HG03039 (cell line): ENCODE results near the gene GABRR2.

Experiments
- ATAC-seq: cut with Tn5 transposase; IDR thresholded peaks from one replicate; pipeline ENCODE4 v1.9.1; 2021; ENCODE audit warnings: mild to moderate bottlenecking, moderate library complexity; ENCODE audit not compliant: unreplicated experiment

GABRR2 gene

GRCh38 chr6:89216411-89216810 lies 98.7 kb downstream of the GABRR2 start:
- no peak for ATAC-seq

- no peak for ATAC-seq
These were observed 99.7 kb downstream of the GABRR2 start for GRCh38 chr6:89215391-89215790.

- no peak for ATAC-seq
These were observed 100.9 kb downstream of the GABRR2 start for GRCh38 chr6:89214197-89214596.

- ATAC-seq: no peak
These were observed 102.6 kb downstream of the GABRR2 start for GRCh38 chr6:89212472-89212871.

- no peak for ATAC-seq
These were observed 105.6 kb downstream of the GABRR2 start for GRCh38 chr6:89209457-89209856.

- ATAC-seq: no peak
These were observed 106.5 kb downstream of the GABRR2 start for GRCh38 chr6:89208551-89208950.
